ENCODE measurements around the gene PASK. TPM values are rescaled to one million over a fixed set of nuclear protein-coding genes. Genes with fewer than 3 reads are reported as not detected.

PASK gene
- total RNA-seq, 4 donors from 2014 or later, result 4.1 to 8.1 (median 5.9) TPM

GRCh38 chr2:241158546-241158900 lies 9.3 kb upstream of the PASK start:
- 72 to 89% methylated on average over 8 of the region's 8 CpGs for WGBS, 2 donors
- no peak for DNase-seq (ENCODE audit: low spot score in 2 of 2)
- peaks cover 0 to 92% (median 0%) of the 10 kb centered on the region in 3 donors for H3K36me3 ChIP-seq
- H3K27ac ChIP-seq, result no peak overlapping the region
- H3K27me3 ChIP-seq, result no peaks in the 10 kb centered on the region
- H3K4me3 ChIP-seq, result no peak overlapping the region
- no peak for TF ChIP-seq POLR2A (IDR thresholded peaks at IDR 0.05)
- TF ChIP-seq CTCF (IDR thresholded peaks at IDR 0.05), result no peak
- no peak for TF ChIP-seq EP300 (IDR thresholded peaks at IDR 0.05)
- no peaks in the 10 kb centered on the region for H3K9me3 ChIP-seq
- H3K4me1 ChIP-seq, result peaks cover 0 to 10% (median 0%) of the 10 kb centered on the region in 4 donors

GRCh38 chr2:241157841-241158545 lies 8.7 kb upstream of the PASK start:
- H3K27me3 ChIP-seq, result no peaks in the 10 kb centered on the region
- H3K4me1 ChIP-seq, result peaks cover 0 to 10% (median 0%) of the 10 kb centered on the region in 4 donors
- 87 to 90% methylated on average over 9 of the region's 9 CpGs for WGBS, 2 donors
- H3K36me3 ChIP-seq, result peaks cover 0 to 92% (median 0%) of the 10 kb centered on the region in 3 donors
- no peak for DNase-seq (ENCODE audit: low spot score in 2 of 2)
- H3K4me3 ChIP-seq, result no peak overlapping the region
- H3K9me3 ChIP-seq, result no peaks in the 10 kb centered on the region
- TF ChIP-seq EP300 (IDR thresholded peaks at IDR 0.05) (no peak), POLR2A (IDR thresholded peaks at IDR 0.05) (no peak), CTCF (IDR thresholded peaks at IDR 0.05) (no peak)
- no peak overlapping the region for H3K27ac ChIP-seq

- no peak for TF ChIP-seq POLR2A (IDR thresholded peaks at IDR 0.05)
- TF ChIP-seq EP300 (IDR thresholded peaks at IDR 0.05), result no peak
- TF ChIP-seq CTCF (IDR thresholded peaks at IDR 0.05), result no peak
- H3K27me3 ChIP-seq, result no peaks in the 10 kb centered on the region
- no peak overlapping the region for H3K4me3 ChIP-seq
- peaks cover 0 to 83% (median 0%) of the 10 kb centered on the region in 3 donors for H3K36me3 ChIP-seq
- 51 to 65% methylated on average over 5 of the region's 5 CpGs for WGBS, 2 donors
- H3K4me1 ChIP-seq, result peaks cover 0 to 11% (median 0%) of the 10 kb centered on the region in 4 donors
- DNase-seq (ENCODE audit: low spot score in 2 of 2), result no peak
- H3K27ac ChIP-seq, result no peak overlapping the region
- H3K9me3 ChIP-seq, result no peaks in the 10 kb centered on the region
Observed at GRCh38 chr2:241156971-241157441, 7.7 kb upstream of the PASK start.

GRCh38 chr2:241155936-241156335 lies 6.7 kb upstream of the PASK start:
- Histone ChIP-seq H3K9me3 (no peaks in the 10 kb centered on the region), H3K27me3 (no peaks in the 10 kb centered on the region), H3K4me3 (no peak overlapping the region), H3K4me1 (peaks cover 0 to 15% (median 5%) of the 10 kb centered on the region in 4 donors), H3K27ac (no peak overlapping the region), H3K36me3 (peaks cover 0 to 77% (median 0%) of the 10 kb centered on the region in 3 donors)
- 71 to 73% methylated on average over 1 of the region's 1 CpG for WGBS, 2 donors
- TF ChIP-seq EP300 (IDR thresholded peaks at IDR 0.05) (no peak), CTCF (IDR thresholded peaks at IDR 0.05) (no peak), POLR2A (IDR thresholded peaks at IDR 0.05) (no peak)
- no peak for DNase-seq (ENCODE audit: low spot score in 2 of 2)

- H3K36me3 ChIP-seq, result peaks cover 0 to 68% (median 0%) of the 10 kb centered on the region in 3 donors
- H3K27me3 ChIP-seq, result no peaks in the 10 kb centered on the region
- no peak overlapping the region for H3K4me3 ChIP-seq
- WGBS, 2 donors, result 57 to 78% methylated on average over 4 of the region's 4 CpGs
- TF ChIP-seq EP300 (IDR thresholded peaks at IDR 0.05), result no peak
- TF ChIP-seq CTCF (IDR thresholded peaks at IDR 0.05), result no peak
- TF ChIP-seq POLR2A (IDR thresholded peaks at IDR 0.05), result no peak
- DNase-seq (ENCODE audit: low spot score in 2 of 2), result no peak
- no peaks in the 10 kb centered on the region for H3K9me3 ChIP-seq
- peaks cover 0 to 16% (median 5%) of the 10 kb centered on the region in 4 donors for H3K4me1 ChIP-seq
- no peak overlapping the region for H3K27ac ChIP-seq
Observed at GRCh38 chr2:241154915-241155314, 5.6 kb upstream of the PASK start.

All from tibial nerve (tissue), 4 donors.